KMS-11 (cell line): ENCODE results near the gene VWA5B2.

ENCODE experiments used
- H2AFZ ChIP-seq: fragments of 200-600 bp; sonication (generic); 2 replicates; pipeline ENCODE4 v1.6.1; 2016; ENCODE audit warnings: antibody characterized with exemption, mixed run types, low read depth
- H3K27ac ChIP-seq: fragments of 200-600 bp; sonication (generic); 2 replicates; pipeline ENCODE4 v1.6.1; 2016; ENCODE audit warnings: mild to moderate bottlenecking, mixed run types
- H3K27me3 ChIP-seq: fragments of 200-600 bp; sonication (generic); 2 replicates; pipeline ENCODE4 v1.6.1; 2017; ENCODE audit warnings: mild to moderate bottlenecking, low read depth, mixed run types, moderate library complexity; ENCODE audit not compliant: insufficient read depth
- H3K36me3 ChIP-seq: fragments of 200-600 bp; sonication (generic); 2 replicates; pipeline ENCODE4 v1.6.1; 2017; ENCODE audit warnings: mild to moderate bottlenecking, mixed run types; ENCODE audit not compliant: insufficient read depth
- H3K4me1 ChIP-seq: fragments of 200-600 bp; sonication (generic); 2 replicates; pipeline ENCODE4 v1.6.1; 2016; ENCODE audit warnings: mild to moderate bottlenecking, low read depth, mixed run types; ENCODE audit not compliant: poor library complexity, severe bottlenecking
- H3K4me2 ChIP-seq: fragments of 200-600 bp; sonication (generic); 2 replicates; pipeline ENCODE4 v1.7.0; 2016; ENCODE audit warnings: mild to moderate bottlenecking, mixed run types
- H3K4me3 ChIP-seq: fragments of 200-600 bp; sonication (generic); IDR thresholded peaks from 2 replicates; pipeline ENCODE4 v1.6.1; 2017; ENCODE audit warnings: low read depth, low read length, mixed read lengths; ENCODE audit not compliant: insufficient read depth
- H3K79me2 ChIP-seq: fragments of 200-600 bp; sonication (generic); 2 replicates; pipeline ENCODE4 v1.6.1; 2016; ENCODE audit warnings: low read depth, mixed run types; ENCODE audit not compliant: insufficient read depth
- H3K9ac ChIP-seq: fragments of 200-600 bp; sonication (generic); 2 replicates; pipeline ENCODE4 v1.6.1; 2016; ENCODE audit warnings: mild to moderate bottlenecking, mixed run types
- H4K20me1 ChIP-seq: fragments of 200-600 bp; sonication (generic); 2 replicates; pipeline ENCODE4 v1.6.1; 2016; ENCODE audit warnings: mild to moderate bottlenecking, mixed run types; ENCODE audit not compliant: insufficient read depth
- CTCF ChIP-seq: fragments of 200-600 bp; sonication (generic); conservative IDR thresholded peaks from 2 replicates; pipeline ENCODE4 v1.6.1; 2017; ENCODE audit warnings: low read depth, mild to moderate bottlenecking, antibody characterized with exemption, low read length, moderate library complexity, mixed read lengths

VWA5B2 gene

GRCh38 chr3:184250167-184250828, 20.9 kb downstream of the VWA5B2 start:
- peaks cover 14% of the 10 kb centered on the region for H3K4me1 ChIP-seq
- H3K4me2 ChIP-seq: peak overlapping the region; percentile 59
- H3K9ac ChIP-seq: peak overlapping the region; percentile 98
- peak overlapping the region; percentile 98 for H3K27ac ChIP-seq
- H3K36me3 ChIP-seq: no peaks in the 10 kb centered on the region
- peak; percentile 96 for TF ChIP-seq CTCF
- H2AFZ ChIP-seq: peak overlapping the region; percentile 86
- H3K4me3 ChIP-seq: peak overlapping the region; percentile 86
- H4K20me1 ChIP-seq: no peaks in the 10 kb centered on the region
- H3K27me3 ChIP-seq: no peaks in the 10 kb centered on the region
- peaks cover 45% of the 10 kb centered on the region for H3K79me2 ChIP-seq

- Histone ChIP-seq H3K27ac (no peak overlapping the region), H3K4me2 (no peak overlapping the region), H3K9ac (no peak overlapping the region), H3K4me3 (no peak overlapping the region), H2AFZ (no peak overlapping the region), H3K36me3 (no peaks in the 10 kb centered on the region), H3K27me3 (peaks cover 2% of the 10 kb centered on the region), H3K79me2 (peaks cover 14% of the 10 kb centered on the region; the same call in 1 of the 2 replicates), H3K4me1 (peaks cover 9% of the 10 kb centered on the region), H4K20me1 (no peaks in the 10 kb centered on the region)
- no peak for TF ChIP-seq CTCF
Measured at GRCh38 chr3:184255291-184256039, 26.1 kb downstream of the VWA5B2 start.

DNA sequence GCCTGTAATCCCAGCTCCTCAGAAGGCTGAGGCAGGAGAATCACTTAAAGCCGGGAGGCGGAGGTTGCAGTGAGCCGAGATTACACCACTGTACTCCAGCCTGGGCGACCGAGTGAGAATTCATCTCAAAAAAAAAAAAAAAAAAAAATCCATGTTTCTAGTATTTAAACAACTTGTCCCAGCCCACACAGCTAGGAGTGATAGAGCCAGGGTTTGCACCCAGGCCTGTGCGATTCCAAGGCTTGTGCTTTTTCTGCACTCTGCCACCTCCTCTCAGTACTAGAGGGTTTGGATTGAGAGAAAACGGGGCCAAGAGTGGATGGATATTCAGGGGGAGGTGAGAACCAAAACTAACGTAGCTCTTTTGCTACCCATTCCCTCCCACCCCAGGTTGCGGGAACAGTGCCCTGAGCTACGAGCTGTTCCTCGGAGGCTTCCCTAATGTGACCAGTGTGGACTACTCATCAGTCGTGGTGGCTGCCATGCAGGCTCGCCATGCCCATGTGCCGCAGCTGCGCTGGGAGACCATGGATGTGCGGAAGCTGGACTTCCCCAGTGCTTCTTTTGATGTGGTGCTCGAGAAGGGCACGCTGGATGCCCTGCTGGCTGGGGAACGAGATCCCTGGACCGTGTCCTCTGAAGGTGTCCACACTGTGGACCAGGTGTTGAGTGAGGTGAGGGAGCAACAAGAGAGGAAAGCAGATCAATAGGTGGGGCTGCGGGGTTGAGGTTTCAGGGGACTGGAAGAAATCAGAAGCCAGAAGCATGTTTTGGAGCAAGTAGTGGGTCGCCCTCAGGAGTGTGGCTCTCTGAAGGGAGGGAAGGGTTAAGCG, 27.9 kb downstream of the VWA5B2 start:
- no peaks in the 10 kb centered on the region for H4K20me1 ChIP-seq
- no peak for TF ChIP-seq CTCF
- H3K27ac ChIP-seq: no peak overlapping the region
- peaks cover 6% of the 10 kb centered on the region for H3K27me3 ChIP-seq
- H3K9ac ChIP-seq: no peak overlapping the region
- no peak overlapping the region for H2AFZ ChIP-seq
- H3K36me3 ChIP-seq: no peaks in the 10 kb centered on the region
- H3K4me2 ChIP-seq: no peak overlapping the region
- H3K4me3 ChIP-seq: no peak overlapping the region
- H3K79me2 ChIP-seq: 0 out of 2 replicates have a peak, but pooled peaks cover 3% of the 10 kb centered on the region
- peaks cover 8% of the 10 kb centered on the region for H3K4me1 ChIP-seq

- Histone ChIP-seq H3K9ac (no peak overlapping the region), H3K79me2 (no peaks in the 10 kb centered on the region), H3K36me3 (no peaks in the 10 kb centered on the region), H3K27me3 (peaks cover 6% of the 10 kb centered on the region), H3K4me3 (no peak overlapping the region), H2AFZ (no peak overlapping the region), H3K27ac (no peak overlapping the region), H4K20me1 (no peaks in the 10 kb centered on the region), H3K4me2 (no peak overlapping the region; the same call in 1 of the 2 replicates), H3K4me1 (peaks cover 8% of the 10 kb centered on the region)
- TF ChIP-seq CTCF: no peak
Measured at GRCh38 chr3:184258926-184259325, 29.5 kb downstream of the VWA5B2 start.
